KMS-11 (cell line): ENCODE data around the gene DBNL.

Source experiments
- H2AFZ ChIP-seq: fragments of 200-600 bp; sonication (generic); 2 replicates; pipeline ENCODE4 v1.6.1; 2016; ENCODE audit warnings: antibody characterized with exemption, mixed run types, low read depth
- H3K27ac ChIP-seq: fragments of 200-600 bp; sonication (generic); 2 replicates; pipeline ENCODE4 v1.6.1; 2016; ENCODE audit warnings: mild to moderate bottlenecking, mixed run types
- H3K27me3 ChIP-seq: fragments of 200-600 bp; sonication (generic); 2 replicates; pipeline ENCODE4 v1.6.1; 2017; ENCODE audit warnings: mild to moderate bottlenecking, low read depth, mixed run types, moderate library complexity; ENCODE audit not compliant: insufficient read depth
- H3K36me3 ChIP-seq: fragments of 200-600 bp; sonication (generic); 2 replicates; pipeline ENCODE4 v1.6.1; 2017; ENCODE audit warnings: mild to moderate bottlenecking, mixed run types; ENCODE audit not compliant: insufficient read depth
- H3K4me1 ChIP-seq: fragments of 200-600 bp; sonication (generic); 2 replicates; pipeline ENCODE4 v1.6.1; 2016; ENCODE audit warnings: mild to moderate bottlenecking, low read depth, mixed run types; ENCODE audit not compliant: poor library complexity, severe bottlenecking
- H3K4me2 ChIP-seq: fragments of 200-600 bp; sonication (generic); 2 replicates; pipeline ENCODE4 v1.7.0; 2016; ENCODE audit warnings: mild to moderate bottlenecking, mixed run types
- H3K4me3 ChIP-seq: fragments of 200-600 bp; sonication (generic); IDR thresholded peaks from 2 replicates; pipeline ENCODE4 v1.6.1; 2017; ENCODE audit warnings: low read depth, low read length, mixed read lengths; ENCODE audit not compliant: insufficient read depth
- H3K79me2 ChIP-seq: fragments of 200-600 bp; sonication (generic); 2 replicates; pipeline ENCODE4 v1.6.1; 2016; ENCODE audit warnings: low read depth, mixed run types; ENCODE audit not compliant: insufficient read depth
- H3K9ac ChIP-seq: fragments of 200-600 bp; sonication (generic); 2 replicates; pipeline ENCODE4 v1.6.1; 2016; ENCODE audit warnings: mild to moderate bottlenecking, mixed run types
- H4K20me1 ChIP-seq: fragments of 200-600 bp; sonication (generic); 2 replicates; pipeline ENCODE4 v1.6.1; 2016; ENCODE audit warnings: mild to moderate bottlenecking, mixed run types; ENCODE audit not compliant: insufficient read depth
- TF ChIP-seq, protein P1 (sequence below): fragments of 200-600 bp; sonication (generic); conservative IDR thresholded peaks from 2 replicates; pipeline ENCODE4 v1.6.1; 2017; ENCODE audit warnings: low read depth, mild to moderate bottlenecking, antibody characterized with exemption, low read length, moderate library complexity, mixed read lengths

The DBNL gene

GRCh38 chr7:44106311-44107065, 62.0 kb downstream of the DBNL start:
- H3K4me1 ChIP-seq, result no peaks in the 10 kb centered on the region
- H2AFZ ChIP-seq, result no peak overlapping the region
- no peaks in the 10 kb centered on the region for H4K20me1 ChIP-seq
- H3K9ac ChIP-seq, result no peak overlapping the region
- peaks cover 8% of the 10 kb centered on the region; the same call in 1 of the 2 replicates for H3K27me3 ChIP-seq
- H3K27ac ChIP-seq, result no peak overlapping the region
- TF ChIP-seq, protein P1, sequence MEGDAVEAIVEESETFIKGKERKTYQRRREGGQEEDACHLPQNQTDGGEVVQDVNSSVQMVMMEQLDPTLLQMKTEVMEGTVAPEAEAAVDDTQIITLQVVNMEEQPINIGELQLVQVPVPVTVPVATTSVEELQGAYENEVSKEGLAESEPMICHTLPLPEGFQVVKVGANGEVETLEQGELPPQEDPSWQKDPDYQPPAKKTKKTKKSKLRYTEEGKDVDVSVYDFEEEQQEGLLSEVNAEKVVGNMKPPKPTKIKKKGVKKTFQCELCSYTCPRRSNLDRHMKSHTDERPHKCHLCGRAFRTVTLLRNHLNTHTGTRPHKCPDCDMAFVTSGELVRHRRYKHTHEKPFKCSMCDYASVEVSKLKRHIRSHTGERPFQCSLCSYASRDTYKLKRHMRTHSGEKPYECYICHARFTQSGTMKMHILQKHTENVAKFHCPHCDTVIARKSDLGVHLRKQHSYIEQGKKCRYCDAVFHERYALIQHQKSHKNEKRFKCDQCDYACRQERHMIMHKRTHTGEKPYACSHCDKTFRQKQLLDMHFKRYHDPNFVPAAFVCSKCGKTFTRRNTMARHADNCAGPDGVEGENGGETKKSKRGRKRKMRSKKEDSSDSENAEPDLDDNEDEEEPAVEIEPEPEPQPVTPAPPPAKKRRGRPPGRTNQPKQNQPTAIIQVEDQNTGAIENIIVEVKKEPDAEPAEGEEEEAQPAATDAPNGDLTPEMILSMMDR, result no peak
- no peak overlapping the region for H3K4me3 ChIP-seq
- no peak overlapping the region for H3K4me2 ChIP-seq
- H3K79me2 ChIP-seq, result no peaks in the 10 kb centered on the region
- H3K36me3 ChIP-seq, result no peaks in the 10 kb centered on the region

DNA sequence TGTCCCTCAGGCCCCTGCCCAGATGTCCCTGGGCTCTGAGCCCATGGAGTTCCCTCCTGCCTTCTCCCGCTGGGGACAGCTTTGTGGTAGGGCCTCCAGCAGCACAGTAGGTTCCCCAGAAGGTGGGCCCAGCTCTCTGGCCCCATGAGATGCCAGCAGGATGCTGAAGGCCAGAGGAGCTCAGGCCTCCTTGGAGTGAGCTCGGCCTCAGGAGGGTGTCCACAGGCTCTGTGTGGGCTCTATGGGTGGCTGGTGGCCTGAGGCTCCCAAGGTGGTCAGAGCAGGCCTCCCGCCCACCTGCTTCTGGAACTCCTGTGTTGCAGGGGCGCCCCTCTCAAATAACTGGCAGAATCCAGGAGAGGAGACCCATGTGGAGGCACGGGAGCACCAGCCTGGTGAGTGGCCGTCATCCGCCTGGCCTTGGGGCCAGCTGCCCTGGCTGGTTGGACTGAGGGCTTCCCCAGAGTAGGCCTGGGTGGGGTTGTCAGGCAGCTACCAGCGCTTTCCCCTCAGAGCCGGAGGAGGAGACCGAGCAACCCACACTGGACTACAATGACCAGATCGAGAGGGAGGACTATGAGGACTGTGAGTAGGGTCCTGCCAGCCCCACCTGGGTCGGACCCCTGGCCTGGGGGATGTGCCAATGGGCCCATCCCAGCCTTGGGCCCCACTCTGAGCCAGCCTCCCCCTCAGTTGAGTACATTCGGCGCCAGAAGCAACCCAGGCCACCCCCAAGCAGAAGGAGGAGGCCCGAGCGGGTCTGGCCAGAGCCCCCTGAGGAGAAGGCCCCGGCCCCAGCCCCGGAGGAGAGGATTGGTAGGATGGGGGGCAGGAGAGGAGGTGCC, 62.8 kb downstream of the DBNL start:
- Histone ChIP-seq H3K4me3 (no peak overlapping the region), H3K9ac (no peak overlapping the region), H3K4me1 (no peaks in the 10 kb centered on the region), H3K27me3 (peaks cover 8% of the 10 kb centered on the region; the same call in 1 of the 2 replicates), H3K79me2 (no peaks in the 10 kb centered on the region), H3K4me2 (no peak overlapping the region), H4K20me1 (no peaks in the 10 kb centered on the region), H3K27ac (no peak overlapping the region), H3K36me3 (no peaks in the 10 kb centered on the region), H2AFZ (no peak overlapping the region)
- TF ChIP-seq, protein P1, result no peak

GRCh38 chr7:44107961-44108767, 63.7 kb downstream of the DBNL start:
- TF ChIP-seq, protein P1, result no peak
- H3K4me1 ChIP-seq, result no peaks in the 10 kb centered on the region

More at GRCh38 chr7:44107961-44108767, 63.7 kb downstream of the DBNL start:
- Histone ChIP-seq H3K27ac (no peak overlapping the region), H3K9ac (no peak overlapping the region), H3K4me3 (no peak overlapping the region), H3K4me2 (no peak overlapping the region), H3K27me3 (peaks cover 8% of the 10 kb centered on the region; the same call in 1 of the 2 replicates), H3K79me2 (no peaks in the 10 kb centered on the region), H4K20me1 (no peaks in the 10 kb centered on the region), H2AFZ (no peak overlapping the region), H3K36me3 (no peaks in the 10 kb centered on the region)
